Endothelial cell of umbilical vein (primary cell): ENCODE measurements around the gene MMP1. TPM values are rescaled to one million over a fixed set of nuclear protein-coding genes. Genes with fewer than 3 reads are reported as not detected.

Experiments
- BruUV-seq: library from RNA; stranded (reverse); fragments of 400-500 nt; replicated peaks from 2 replicates; lab custom pipeline; 2021; lab: Mats Ljungman, UMichigan
- CTCF ChIA-PET: fragments of 300-600, 350-600 bp; sonication (Branson Sonifier 250); formaldehyde crosslinking; loops from one replicate; lab custom pipeline; 2021; ENCODE audit warnings: antibody characterized with exemption, inconsistent platforms; lab: Charles Lee
- POLR2A ChIA-PET: fragments of 300-600, 350-600 bp; sonication (Branson Sonifier 250); formaldehyde crosslinking; loops from one replicate; lab custom pipeline; 2021; ENCODE audit warnings: antibody characterized with exemption, inconsistent platforms; lab: Charles Lee
- DNase-seq: peaks from one replicate; pipeline ENCODE4 v3.0.0-alpha.2; 2011; ENCODE audit warnings: low read depth, low spot score
- FAIRE-seq: peaks from 2 replicates; lab custom pipeline; 2011; peaks lifted over from hg19 to GRCh38; lab: Jason Lieb, UNC
- H2AFZ ChIP-seq: 2 replicates; pipeline ENCODE4 v1.6.0; 2012; ENCODE audit warnings: low read depth, low read length, control low read depth, inconsistent platforms
- H3K27ac ChIP-seq: 2 replicates; pipeline ENCODE4 v1.5.1; 2011; ENCODE audit warnings: low read depth, mild to moderate bottlenecking, control low read depth, low read length, moderate library complexity; ENCODE audit not compliant: insufficient read depth
- H3K27me3 ChIP-seq, 2 experiments: 2 replicates each; pipeline versions ENCODE4 v1.6.0 to v1.6.1; 2011; ENCODE audit warnings: low read length in 2 of 2, mixed read lengths in 1 of 2; ENCODE audit not compliant: control insufficient read depth in 2 of 2, insufficient read depth in 2 of 2
- H3K36me3 ChIP-seq, 2 experiments: 2 replicates in 1 of 2; 3 replicates in 1 of 2; pipeline ENCODE4 v1.5.1; 2011; ENCODE audit warnings: low read length in 2 of 2, mild to moderate bottlenecking in 1 of 2, moderate library complexity in 1 of 2; ENCODE audit not compliant: control insufficient read depth in 2 of 2, insufficient read depth in 2 of 2; ENCODE audit errors: extremely low read depth in 1 of 2
- H3K4me1 ChIP-seq: 3 replicates; pipeline ENCODE4 v1.5.1; 2011; ENCODE audit warnings: mild to moderate bottlenecking, low read length; ENCODE audit not compliant: control insufficient read depth, insufficient read depth; ENCODE audit errors: extremely low read depth
- H3K4me2 ChIP-seq: 2 replicates; pipeline ENCODE4 v1.6.1; 2011; ENCODE audit warnings: low read length, control low read depth, mixed read lengths; ENCODE audit not compliant: insufficient read depth
- H3K4me3 ChIP-seq, 3 experiments: fragments of 200-600 bp in 1 of 3; sonication (generic), shearing (Covaris generic) in 1 of 3; replicated peaks in 1 of 3; 2 replicates each; pipeline ENCODE4 v1.5.1; 2011 to 2016; ENCODE audit warnings: control low read depth in 3 of 3, low read length in 3 of 3, mild to moderate bottlenecking in 2 of 3, inconsistent platforms in 1 of 3, low read depth in 1 of 3, moderate library complexity in 1 of 3; ENCODE audit not compliant: insufficient read depth in 1 of 3
- H3K79me2 ChIP-seq: 2 replicates; pipeline ENCODE4 v1.6.0; 2012; ENCODE audit warnings: low read length, inconsistent platforms; ENCODE audit not compliant: control insufficient read depth, insufficient read depth
- H3K9ac ChIP-seq: replicated peaks from 2 replicates; pipeline ENCODE3; 2011; ENCODE audit warnings: low read length, control low read depth; ENCODE audit not compliant: insufficient read depth; ENCODE audit errors: extremely low read depth
- H3K9me1 ChIP-seq: replicated peaks from 3 replicates; pipeline ENCODE4 v1.6.0; 2011; ENCODE audit warnings: mild to moderate bottlenecking, low read length; ENCODE audit not compliant: control insufficient read depth, insufficient read depth; ENCODE audit errors: extremely low read depth
- H3K9me3 ChIP-seq: replicated peaks from 2 replicates; pipeline ENCODE4 v1.5.1; 2012; ENCODE audit warnings: low read length, inconsistent platforms; ENCODE audit not compliant: control insufficient read depth, insufficient read depth
- H4K20me1 ChIP-seq: replicated peaks from 2 replicates; pipeline ENCODE3; 2011; ENCODE audit warnings: mild to moderate bottlenecking, low read length; ENCODE audit not compliant: control insufficient read depth, insufficient read depth; ENCODE audit errors: extremely low read depth
- CTCF ChIP-seq, 2 donors: IDR thresholded peaks; 1 replicate in 1 of 2; 2 replicates in 1 of 2; pipeline ENCODE4 v1.5.1; 2011; ENCODE audit warnings: low read length in 2 of 2, mild to moderate bottlenecking in 2 of 2, moderate library complexity in 2 of 2, control low read depth in 1 of 2, inconsistent platforms in 1 of 2, low read depth in 1 of 2; ENCODE audit not compliant: insufficient read depth in 1 of 2; ENCODE audit errors: extremely low read depth in 1 of 2
- EZH2 ChIP-seq: IDR thresholded peaks from 2 replicates; pipeline ENCODE4 v1.6.1; 2012; ENCODE audit warnings: borderline replicate concordance, low read depth, mild to moderate bottlenecking, moderate library complexity, low read length, inconsistent platforms; ENCODE audit not compliant: severe bottlenecking
- FOS ChIP-seq: IDR thresholded peaks from 2 replicates; pipeline ENCODE4 v1.6.1; 2011; ENCODE audit warnings: mild to moderate bottlenecking, low read length, moderate library complexity, borderline replicate concordance; ENCODE audit not compliant: insufficient read depth
- GATA2 ChIP-seq: IDR thresholded peaks from 2 replicates; pipeline ENCODE4 v1.7.0; 2011; ENCODE audit warnings: low read depth, mild to moderate bottlenecking, moderate library complexity, mixed read lengths, low read length; ENCODE audit not compliant: insufficient read length, insufficient read depth
- JUN ChIP-seq: IDR thresholded peaks from 2 replicates; pipeline ENCODE4 v1.6.1; 2011; ENCODE audit warnings: borderline replicate concordance, low read depth; ENCODE audit not compliant: insufficient read length, insufficient read depth
- MAX ChIP-seq: IDR thresholded peaks from 2 replicates; pipeline ENCODE4 v1.6.1; 2011; ENCODE audit not compliant: insufficient read depth, insufficient read length
- MYC ChIP-seq: IDR thresholded peaks from one replicate; pipeline ENCODE4 v1.6.1; 2011; ENCODE audit warnings: mild to moderate bottlenecking, low read depth, low read length
- POLR2A ChIP-seq: IDR thresholded peaks from 2 replicates; pipeline ENCODE4 v1.6.1; 2012; ENCODE audit warnings: low read depth, mild to moderate bottlenecking, control low read depth, low read length
- POLR2AphosphoS5 ChIP-seq: IDR thresholded peaks from 2 replicates; pipeline ENCODE4 v1.6.1; 2012; ENCODE audit warnings: low read depth, mild to moderate bottlenecking, control low read depth, low read length, moderate library complexity; ENCODE audit not compliant: insufficient read depth
- dilution Hi-C: fragments of 300-500 bp; cut with MboI; formaldehyde crosslinking; loops from one replicate; pipeline ENCODE4 v1.15.0; 2019; ENCODE audit warnings: low sequenced_read_pairs; ENCODE audit not compliant: extremely low pct_ligation_motif_present
- intact Hi-C: fragments of 100-400 bp; cut with micrococcal nuclease; formaldehyde crosslinking; loops from one replicate; pipeline ENCODE4 v1.10.0; 2022
- polyA plus RNA-seq, 4 experiments: library from polyadenylated mRNA; depleted of rRNA in 3 of 4; stranded (reverse) in 3 of 4; unstranded in 1 of 4; fragments of >200 nt; gene quantifications; 2 replicates each; pipeline versions ENCODE4 v1.2.1 to v1.2.3, GENCODE V29; 2011 to 2012; ENCODE audit warnings: missing spikeins in 1 of 4
- total RNA-seq: library from RNA; stranded (reverse); gene quantifications from 2 replicates; pipeline ENCODE4 v1.2.3, GENCODE V29; 2021

MMP1 gene
- total and polyA plus RNA-seq, 2 donors (not counting 3 experiments of a cell fraction or from before 2014, with no cell fraction given) = 1.4 to 1,694 TPM

- FAIRE-seq (no peak), DNase-seq (no peak)
- H2AFZ ChIP-seq = no peak overlapping the region
- ChIA-PET CTCF (no interaction called here), POLR2A (no interaction called here)
- H3K4me3 ChIP-seq = no peak overlapping the region
- no peaks in the 10 kb centered on the region for H3K36me3 ChIP-seq
- no TSS peak for BruUV-seq
- H3K9me1 ChIP-seq = no peaks in the 10 kb centered on the region
- no peak overlapping the region for H3K9ac ChIP-seq
- H3K9me3 ChIP-seq = no peaks in the 10 kb centered on the region
- H3K4me2 ChIP-seq = no peak overlapping the region
- intact Hi-C loops (no loop called here), dilution Hi-C loops (no loop called here)
- H3K27me3 ChIP-seq = no peaks in the 10 kb centered on the region
- no peaks in the 10 kb centered on the region for H4K20me1 ChIP-seq
- H3K4me1 ChIP-seq = peaks cover 12% of the 10 kb centered on the region
- TF ChIP-seq CTCF (IDR thresholded peaks at IDR 0.05; ENCODE audit: extremely low read depth in 1 of 2, insufficient read depth in 1 of 2, low read depth in 1 of 2, low read length in 2 of 2) (no peak), JUN (no peak), MYC (no peak), MAX (no peak), POLR2AphosphoS5 (no peak), EZH2 (no peak), POLR2A (no peak), FOS (no peak), GATA2 (no peak)
- no peak overlapping the region for H3K27ac ChIP-seq
- no peaks in the 10 kb centered on the region for H3K79me2 ChIP-seq
Measured at GRCh38 chr11:102773386-102773785, 24.6 kb downstream of the MMP1 start.
